ENCODE measurements around the gene SPRYD3.
"Not testable (repeated sequence)": the region's sequence is repeated elsewhere in the genome, so short reads cannot be mapped to it uniquely, and the experiment has no call there.

DNA sequence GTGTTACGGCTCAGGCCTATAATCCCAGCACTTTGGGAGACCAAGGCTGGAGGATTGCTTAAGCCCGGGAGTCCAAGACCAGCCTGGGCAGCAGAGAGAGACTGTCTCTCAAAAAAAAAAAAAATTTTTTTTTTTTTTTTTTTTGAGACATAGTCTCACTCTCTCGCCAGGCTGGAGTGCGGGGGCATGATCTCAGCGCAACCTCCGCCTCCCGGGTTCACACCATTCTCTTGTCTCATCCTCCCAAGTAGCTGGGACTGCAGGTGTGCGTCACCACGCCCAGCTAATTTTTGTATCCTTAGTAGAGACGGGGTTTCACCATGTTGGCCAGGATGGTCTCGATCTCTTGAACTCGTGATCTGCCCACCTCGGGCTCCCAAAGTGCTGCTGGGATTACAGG, 52.2 kb downstream of the SPRYD3 start:
- TF ChIP-seq, protein P1, sequence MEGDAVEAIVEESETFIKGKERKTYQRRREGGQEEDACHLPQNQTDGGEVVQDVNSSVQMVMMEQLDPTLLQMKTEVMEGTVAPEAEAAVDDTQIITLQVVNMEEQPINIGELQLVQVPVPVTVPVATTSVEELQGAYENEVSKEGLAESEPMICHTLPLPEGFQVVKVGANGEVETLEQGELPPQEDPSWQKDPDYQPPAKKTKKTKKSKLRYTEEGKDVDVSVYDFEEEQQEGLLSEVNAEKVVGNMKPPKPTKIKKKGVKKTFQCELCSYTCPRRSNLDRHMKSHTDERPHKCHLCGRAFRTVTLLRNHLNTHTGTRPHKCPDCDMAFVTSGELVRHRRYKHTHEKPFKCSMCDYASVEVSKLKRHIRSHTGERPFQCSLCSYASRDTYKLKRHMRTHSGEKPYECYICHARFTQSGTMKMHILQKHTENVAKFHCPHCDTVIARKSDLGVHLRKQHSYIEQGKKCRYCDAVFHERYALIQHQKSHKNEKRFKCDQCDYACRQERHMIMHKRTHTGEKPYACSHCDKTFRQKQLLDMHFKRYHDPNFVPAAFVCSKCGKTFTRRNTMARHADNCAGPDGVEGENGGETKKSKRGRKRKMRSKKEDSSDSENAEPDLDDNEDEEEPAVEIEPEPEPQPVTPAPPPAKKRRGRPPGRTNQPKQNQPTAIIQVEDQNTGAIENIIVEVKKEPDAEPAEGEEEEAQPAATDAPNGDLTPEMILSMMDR (IDR thresholded peaks at IDR 0.05): not testable (repeated sequence)
- TF ChIP-seq EP300 (IDR thresholded peaks at IDR 0.05): not testable (repeated sequence)

Measured in ovary (tissue), 3 donors.